Cardiac muscle cell (in vitro differentiated cells and primary cell): ENCODE results near the gene DAZAP2. TPM values are rescaled to one million over a fixed set of nuclear protein-coding genes. Genes with fewer than 3 reads are reported as not detected.
"Not testable (repeated sequence)": the region's sequence is repeated elsewhere in the genome, so short reads cannot be mapped to it uniquely, and the experiment has no call there.

Experiments
- DNase-seq, 2 donors: peaks; one replicate each; pipeline versions ENCODE4 v3.0.0 to v3.0.0-alpha.2; 2010 to 2017; ENCODE audit warnings: low read depth in 1 of 2, low spot score in 1 of 2
- H3K27ac ChIP-seq: fragments of 200-600 bp; sonication (generic); 2 replicates; pipeline ENCODE4 v1.5.1; 2016
- H3K27me3 ChIP-seq: fragments of 200-600 bp; sonication (generic); 2 replicates; pipeline ENCODE4 v1.6.0; 2016; ENCODE audit warnings: control low read depth
- H3K36me3 ChIP-seq: fragments of 200-600 bp; sonication (generic); 2 replicates; pipeline ENCODE4 v1.5.1; 2016; ENCODE audit warnings: control low read depth
- H3K4me1 ChIP-seq: fragments of 200-600 bp; sonication (generic); 2 replicates; pipeline ENCODE4 v1.8.1; 2017; ENCODE audit warnings: low read depth, mild to moderate bottlenecking, mixed run types
- H3K4me3 ChIP-seq: fragments of 200-600 bp; sonication (generic); 2 replicates; pipeline ENCODE4 v1.5.1; 2016; ENCODE audit warnings: mild to moderate bottlenecking
- H3K9me3 ChIP-seq: fragments of 200-600 bp; sonication (generic); 2 replicates; pipeline ENCODE4 v1.5.1; 2017; ENCODE audit warnings: low read depth, mild to moderate bottlenecking, control low read depth
- CTCF ChIP-seq: IDR thresholded peaks from 2 replicates; pipeline ENCODE4 v1.5.1; 2012; ENCODE audit warnings: low read depth, mild to moderate bottlenecking, low read length
- polyA plus RNA-seq: library from polyadenylated mRNA; unstranded; fragments of >200 nt; fragmentation: Nextera tagmentation; extraction: Ambion mirVana; gene quantifications from 2 replicates; pipeline ENCODE4 v1.2.1, GENCODE V29; 2016
- total RNA-seq: library from RNA; depleted of rRNA; stranded (reverse); fragments of >200 nt; gene quantifications from 2 replicates; pipeline ENCODE4 v1.2.3, GENCODE V29; 2016

The DAZAP2 gene
- total and polyA plus RNA-seq, 2 experiments from 2014 or later: 105 to 147 TPM

GRCh38 chr12:51245476-51246253, 7.0 kb downstream of the DAZAP2 start:
- Histone ChIP-seq H3K36me3 (peaks cover 10% of the 10 kb centered on the region), H3K27ac (no peak overlapping the region), H3K4me1 (peaks cover 10% of the 10 kb centered on the region), H3K4me3 (no peak overlapping the region), H3K9me3 (no peaks in the 10 kb centered on the region), H3K27me3 (no peaks in the 10 kb centered on the region)
- TF ChIP-seq CTCF: no peak
- DNase-seq: no peak

- H3K9me3 ChIP-seq: no peaks in the 10 kb centered on the region
- H3K4me3 ChIP-seq: no peak overlapping the region
- TF ChIP-seq CTCF: peak; percentile 19
- peaks cover 10% of the 10 kb centered on the region for H3K4me1 ChIP-seq
- H3K27ac ChIP-seq: no peak overlapping the region
- no peaks in the 10 kb centered on the region for H3K27me3 ChIP-seq
- peaks cover 3% of the 10 kb centered on the region for H3K36me3 ChIP-seq
- DNase-seq: peak in 1 of 2 donors; percentile 90
These were observed 7.7 kb downstream of the DAZAP2 start for GRCh38 chr12:51246254-51246853.

- peaks cover 10% of the 10 kb centered on the region for H3K4me1 ChIP-seq
- H3K4me3 ChIP-seq: no peak overlapping the region
- no peaks in the 10 kb centered on the region for H3K9me3 ChIP-seq
- H3K27ac ChIP-seq: peak overlapping the region; percentile 53
- H3K27me3 ChIP-seq: no peaks in the 10 kb centered on the region
- H3K36me3 ChIP-seq: no peaks in the 10 kb centered on the region
- DNase-seq: no peak
- TF ChIP-seq CTCF: no peak
These were observed 9.0 kb downstream of the DAZAP2 start for GRCh38 chr12:51247523-51248206.

- no peaks in the 10 kb centered on the region for H3K27me3 ChIP-seq
- TF ChIP-seq CTCF: no peak
- H3K4me1 ChIP-seq: no peaks in the 10 kb centered on the region
- H3K9me3 ChIP-seq: no peaks in the 10 kb centered on the region
- H3K4me3 ChIP-seq: no peak overlapping the region
- no peak overlapping the region for H3K27ac ChIP-seq
- H3K36me3 ChIP-seq: no peaks in the 10 kb centered on the region
- no peak for DNase-seq
These were observed 14.7 kb downstream of the DAZAP2 start for GRCh38 chr12:51253276-51253675.

- no peak for TF ChIP-seq CTCF
- Histone ChIP-seq H3K27me3 (no peaks in the 10 kb centered on the region), H3K4me3 (no peak overlapping the region)
These were observed 15.9 kb downstream of the DAZAP2 start for GRCh38 chr12:51254536-51254935.

GRCh38 chr12:51259600-51259999, 21.0 kb downstream of the DAZAP2 start:
- DNase-seq, H3K27me3 ChIP-seq, H3K27ac ChIP-seq, H3K9me3 ChIP-seq, H3K4me3 ChIP-seq, H3K4me1 ChIP-seq, H3K36me3 ChIP-seq: not testable (repeated sequence)

More at GRCh38 chr12:51254536-51254935, 15.9 kb downstream of the DAZAP2 start:
- Histone ChIP-seq H3K9me3 (no peaks in the 10 kb centered on the region), H3K4me1 (no peaks in the 10 kb centered on the region), H3K27ac (no peak overlapping the region), H3K36me3 (no peaks in the 10 kb centered on the region)
- DNase-seq: no peak
